ENCODE results near the gene DAZAP1. TPM values are rescaled to one million over a fixed set of nuclear protein-coding genes. Genes with fewer than 3 reads are reported as not detected.

Gene DAZAP1
- total and polyA plus RNA-seq, 8 donors = 21.4 to 124 (median 51.5) TPM

DNA sequence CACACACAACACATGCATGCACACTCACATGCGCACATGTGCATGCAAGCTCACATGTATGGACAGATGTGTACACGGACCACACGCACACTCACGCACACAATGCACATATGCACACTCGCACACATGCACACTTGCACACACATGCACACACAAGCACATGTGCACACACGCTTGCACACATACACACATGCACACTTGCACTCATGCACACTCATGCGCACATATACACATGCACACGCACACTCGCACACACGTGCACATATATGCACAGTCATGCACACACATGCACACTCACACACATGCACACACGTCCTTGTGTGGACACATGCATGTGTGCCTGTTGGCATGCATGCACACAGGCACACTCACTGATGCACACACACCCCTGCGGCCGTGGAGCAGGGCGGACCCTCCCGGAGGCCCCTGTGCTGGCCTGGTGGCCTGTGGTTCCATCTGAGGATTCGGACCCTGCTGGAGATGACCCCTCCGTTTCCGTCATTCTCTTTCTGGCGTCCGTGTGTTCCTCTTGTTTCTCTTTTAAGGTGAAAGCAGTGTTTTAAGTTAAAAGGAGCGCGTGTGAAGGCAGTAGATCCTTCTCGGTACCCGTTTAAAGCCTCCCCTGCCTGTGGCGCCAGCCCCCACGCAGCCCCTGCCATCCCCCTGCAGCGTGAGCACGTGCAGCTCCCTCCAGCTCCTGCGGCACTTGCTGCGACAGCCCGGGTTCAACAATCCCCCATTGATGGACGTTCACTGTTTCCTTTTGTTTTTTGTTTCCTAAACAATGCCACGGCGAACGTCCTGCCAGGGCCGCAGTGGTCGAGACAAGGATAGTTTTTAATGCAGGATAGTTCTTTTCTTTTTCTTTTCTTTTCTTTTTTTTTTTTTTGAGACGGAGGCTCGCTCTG lies 18.1 kb upstream of the DAZAP1 start:
- no peak for TF ChIP-seq POLR2AphosphoS5 (IDR thresholded peaks at IDR 0.05)
- no peak for TF ChIP-seq EP300 (IDR thresholded peaks at IDR 0.05)
- no peak for TF ChIP-seq POLR2A (IDR thresholded peaks at IDR 0.05)
- TF ChIP-seq, protein P1, sequence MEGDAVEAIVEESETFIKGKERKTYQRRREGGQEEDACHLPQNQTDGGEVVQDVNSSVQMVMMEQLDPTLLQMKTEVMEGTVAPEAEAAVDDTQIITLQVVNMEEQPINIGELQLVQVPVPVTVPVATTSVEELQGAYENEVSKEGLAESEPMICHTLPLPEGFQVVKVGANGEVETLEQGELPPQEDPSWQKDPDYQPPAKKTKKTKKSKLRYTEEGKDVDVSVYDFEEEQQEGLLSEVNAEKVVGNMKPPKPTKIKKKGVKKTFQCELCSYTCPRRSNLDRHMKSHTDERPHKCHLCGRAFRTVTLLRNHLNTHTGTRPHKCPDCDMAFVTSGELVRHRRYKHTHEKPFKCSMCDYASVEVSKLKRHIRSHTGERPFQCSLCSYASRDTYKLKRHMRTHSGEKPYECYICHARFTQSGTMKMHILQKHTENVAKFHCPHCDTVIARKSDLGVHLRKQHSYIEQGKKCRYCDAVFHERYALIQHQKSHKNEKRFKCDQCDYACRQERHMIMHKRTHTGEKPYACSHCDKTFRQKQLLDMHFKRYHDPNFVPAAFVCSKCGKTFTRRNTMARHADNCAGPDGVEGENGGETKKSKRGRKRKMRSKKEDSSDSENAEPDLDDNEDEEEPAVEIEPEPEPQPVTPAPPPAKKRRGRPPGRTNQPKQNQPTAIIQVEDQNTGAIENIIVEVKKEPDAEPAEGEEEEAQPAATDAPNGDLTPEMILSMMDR (IDR thresholded peaks at IDR 0.05) = no peak
- Histone ChIP-seq H3K36me3 (peaks cover 47 to 86% (median 81%) of the 10 kb centered on the region in 4 donors), H3K4me3 (no peak overlapping the region), H3K9me3 (no peaks in the 10 kb centered on the region), H3K4me1 (peaks cover 12 to 41% (median 36%) of the 10 kb centered on the region in 4 donors), H3K27ac (no peak overlapping the region), H3K27me3 (no peaks in the 10 kb centered on the region)
- WGBS, 5 donors = 90 to 94% (median 92%) methylated on average over 38 to 39 of the region's 39 CpGs
- intact Hi-C loops (cut with DNase I; ENCODE audit: low total_unique reads) = no loop called here
- no peak for DNase-seq

GRCh38 chr19:1390890-1391423 lies 16.4 kb upstream of the DAZAP1 start:
- no peak overlapping the region for H3K27ac ChIP-seq
- WGBS, 5 donors = 93 to 95% (median 94%) methylated on average over 41 to 42 of the region's 42 CpGs

GRCh38 chr19:1392407-1392806 lies 15.0 kb upstream of the DAZAP1 start:
- DNase-seq = no peak
- peaks cover 42 to 74% (median 71%) of the 10 kb centered on the region in 4 donors for H3K36me3 ChIP-seq
- TF ChIP-seq POLR2A (IDR thresholded peaks at IDR 0.05) (no peak), EP300 (IDR thresholded peaks at IDR 0.05) (no peak), POLR2AphosphoS5 (IDR thresholded peaks at IDR 0.05) (no peak)
- TF ChIP-seq, protein P1 (IDR thresholded peaks at IDR 0.05) = no peak
- H3K27me3 ChIP-seq = no peaks in the 10 kb centered on the region
- no peaks in the 10 kb centered on the region for H3K9me3 ChIP-seq
- no peak overlapping the region for H3K27ac ChIP-seq
- intact Hi-C loops (cut with DNase I; ENCODE audit: low total_unique reads) = no loop called here
- WGBS, 5 donors = 94 to 98% (median 98%) methylated on average over 15 of the region's 15 CpGs
- no peak overlapping the region for H3K4me3 ChIP-seq
- peaks cover 23 to 39% (median 35%) of the 10 kb centered on the region in 4 donors for H3K4me1 ChIP-seq

More at GRCh38 chr19:1390890-1391423, 16.4 kb upstream of the DAZAP1 start:
- DNase-seq = no peak
- intact Hi-C loops (cut with DNase I; ENCODE audit: low total_unique reads) = no loop called here
- Histone ChIP-seq H3K4me3 (no peak overlapping the region), H3K27me3 (no peaks in the 10 kb centered on the region), H3K9me3 (no peaks in the 10 kb centered on the region), H3K36me3 (peaks cover 44 to 88% (median 83%) of the 10 kb centered on the region in 4 donors), H3K4me1 (peaks cover 17 to 41% (median 36%) of the 10 kb centered on the region in 4 donors)
- TF ChIP-seq, protein P1 (IDR thresholded peaks at IDR 0.05) = no peak
- TF ChIP-seq POLR2A (IDR thresholded peaks at IDR 0.05) (no peak), POLR2AphosphoS5 (IDR thresholded peaks at IDR 0.05) (no peak), EP300 (IDR thresholded peaks at IDR 0.05) (no peak)

DNA sequence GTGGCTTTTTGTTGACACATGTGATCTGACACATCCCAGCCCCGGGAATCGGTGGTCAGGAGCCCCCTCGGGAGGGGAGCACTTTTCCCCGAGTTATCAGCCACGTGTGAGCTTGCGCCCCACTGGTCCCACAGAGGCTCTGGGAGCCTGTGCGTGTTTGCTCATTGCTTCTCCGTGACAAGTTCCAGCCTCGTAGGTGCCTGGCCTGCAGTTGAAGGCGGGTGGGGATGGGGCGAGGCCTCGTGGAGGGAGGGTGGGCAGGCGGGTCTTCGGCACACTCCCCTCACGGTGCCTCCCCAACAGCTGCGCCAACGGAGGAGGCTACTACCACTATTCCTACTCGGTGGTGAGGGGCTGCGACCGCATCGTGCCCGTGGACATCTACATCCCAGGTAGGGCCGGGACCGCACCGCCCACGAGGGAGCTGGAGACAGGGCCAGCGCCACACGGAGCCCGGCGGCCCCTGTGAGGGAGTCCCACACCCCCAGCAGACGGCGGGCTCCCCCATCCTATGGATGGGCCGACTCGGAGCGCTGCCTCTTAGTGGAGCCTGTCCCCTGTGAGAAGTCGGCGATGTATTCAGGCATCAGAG lies 14.4 kb upstream of the DAZAP1 start:
- intact Hi-C loops (cut with DNase I; ENCODE audit: low total_unique reads) = no loop called here
- no peak overlapping the region for H3K4me3 ChIP-seq
- WGBS, 5 donors = 88 to 94% (median 93%) methylated on average over 15 to 37 of the region's 37 CpGs
- H3K36me3 ChIP-seq = peaks cover 39 to 68% (median 65%) of the 10 kb centered on the region in 4 donors
- no peaks in the 10 kb centered on the region for H3K27me3 ChIP-seq
- no peak for TF ChIP-seq POLR2AphosphoS5 (IDR thresholded peaks at IDR 0.05)
- no peak for TF ChIP-seq EP300 (IDR thresholded peaks at IDR 0.05)
- no peak for TF ChIP-seq POLR2A (IDR thresholded peaks at IDR 0.05)
- TF ChIP-seq, protein P1 (IDR thresholded peaks at IDR 0.05) = no peak
- no peak overlapping the region for H3K27ac ChIP-seq
- H3K4me1 ChIP-seq = peaks cover 23 to 36% (median 32%) of the 10 kb centered on the region in 4 donors
- no peaks in the 10 kb centered on the region for H3K9me3 ChIP-seq
- no peak for DNase-seq
